Measurements from ENCODE around the gene CCL25.

CCL25 gene

DNA sequence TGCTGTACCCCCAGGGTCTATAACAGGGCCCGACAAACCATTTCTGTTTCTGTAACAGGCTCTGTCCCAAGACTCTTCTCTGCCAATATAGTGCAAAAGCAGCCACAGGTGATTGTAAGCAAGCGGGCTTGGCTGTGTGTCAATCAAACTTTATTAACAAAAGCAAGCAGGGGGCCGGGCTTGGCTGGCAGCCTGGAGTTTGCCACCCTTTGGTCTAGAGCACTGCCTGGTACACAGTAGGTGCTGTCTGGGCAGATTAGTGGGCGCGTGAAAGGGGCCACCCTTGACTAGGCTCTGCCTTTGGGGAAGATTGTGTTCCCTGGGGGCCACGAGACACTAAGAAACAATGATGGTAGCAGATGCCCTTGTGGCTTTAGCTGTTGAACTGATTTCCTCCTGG lies 27.4 kb downstream of the CCL25 start:
- Histone ChIP-seq H3K27me3 (ENCODE audit: control insufficient read depth, insufficient read depth, low read length) (no peaks in the 10 kb centered on the region), H3K9ac (ENCODE audit: low read length) (no peak overlapping the region)

DNA sequence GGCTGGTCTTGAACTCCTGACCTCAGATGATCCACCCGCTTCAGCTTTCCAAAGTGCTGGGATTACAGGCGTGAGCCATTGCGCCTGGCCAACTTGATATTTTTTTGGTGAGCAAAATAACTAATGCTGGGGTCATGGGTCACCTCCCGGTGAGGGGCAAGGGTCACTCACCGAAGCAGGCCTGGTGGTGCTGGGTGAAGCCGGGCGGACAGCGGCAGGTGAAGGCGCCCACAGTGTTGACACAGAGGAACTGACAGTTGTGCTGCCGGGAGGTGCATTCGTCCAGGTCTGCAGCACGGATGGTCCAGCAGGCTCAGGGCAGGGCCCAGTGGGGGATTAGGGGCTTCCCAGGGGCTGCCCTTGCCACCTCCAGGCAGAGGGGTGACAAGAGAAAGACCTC lies 28.3 kb downstream of the CCL25 start:
- H3K27me3 ChIP-seq (ENCODE audit: control insufficient read depth, insufficient read depth, low read length) = no peaks in the 10 kb centered on the region
- no peak overlapping the region for H3K4me3 ChIP-seq (ENCODE audit: low read length)
- H3K36me3 ChIP-seq (ENCODE audit: control insufficient read depth, insufficient read depth, low read length) = no peaks in the 10 kb centered on the region
- no peaks in the 10 kb centered on the region for H3K4me1 ChIP-seq (ENCODE audit: control insufficient read depth, insufficient read depth, low read length)
- no peak overlapping the region for H3K9ac ChIP-seq (ENCODE audit: low read length)
- H3K9me3 ChIP-seq (ENCODE audit: control insufficient read depth, low read length) = no peaks in the 10 kb centered on the region

More for the DNA sequence above, 27.4 kb downstream of the CCL25 start:
- Histone ChIP-seq H3K36me3 (ENCODE audit: control insufficient read depth, insufficient read depth, low read length) (no peaks in the 10 kb centered on the region), H3K9me3 (ENCODE audit: control insufficient read depth, low read length) (no peaks in the 10 kb centered on the region), H3K4me1 (ENCODE audit: control insufficient read depth, insufficient read depth, low read length) (no peaks in the 10 kb centered on the region), H3K4me3 (ENCODE audit: low read length) (no peak overlapping the region)

- H3K4me3 ChIP-seq (ENCODE audit: low read length) = no peak overlapping the region
- H3K9me3 ChIP-seq (ENCODE audit: control insufficient read depth, low read length) = no peaks in the 10 kb centered on the region
- no peaks in the 10 kb centered on the region for H3K4me1 ChIP-seq (ENCODE audit: control insufficient read depth, insufficient read depth, low read length)
Measured at GRCh38 chr19:8081569-8082550, 29.3 kb downstream of the CCL25 start.

GRCh38 chr19:8083141-8083540 lies 30.6 kb downstream of the CCL25 start:
- H3K4me3 ChIP-seq (ENCODE audit: low read length) = no peak overlapping the region
- H3K9ac ChIP-seq (ENCODE audit: low read length) = no peak overlapping the region
- no peaks in the 10 kb centered on the region for H3K9me3 ChIP-seq (ENCODE audit: control insufficient read depth, low read length)
- H3K27me3 ChIP-seq (ENCODE audit: control insufficient read depth, insufficient read depth, low read length) = no peaks in the 10 kb centered on the region
- H3K36me3 ChIP-seq (ENCODE audit: control insufficient read depth, insufficient read depth, low read length) = no peaks in the 10 kb centered on the region
- H3K4me1 ChIP-seq (ENCODE audit: control insufficient read depth, insufficient read depth, low read length) = no peaks in the 10 kb centered on the region

More at GRCh38 chr19:8081569-8082550, 29.3 kb downstream of the CCL25 start:
- H3K36me3 ChIP-seq (ENCODE audit: control insufficient read depth, insufficient read depth, low read length) = no peaks in the 10 kb centered on the region
- H3K27me3 ChIP-seq (ENCODE audit: control insufficient read depth, insufficient read depth, low read length) = no peaks in the 10 kb centered on the region
- H3K9ac ChIP-seq (ENCODE audit: low read length) = no peak overlapping the region

- Histone ChIP-seq H3K9me3 (ENCODE audit: control insufficient read depth, low read length) (no peaks in the 10 kb centered on the region), H3K4me1 (ENCODE audit: control insufficient read depth, insufficient read depth, low read length) (no peaks in the 10 kb centered on the region), H3K4me3 (ENCODE audit: low read length) (no peak overlapping the region), H3K27me3 (ENCODE audit: control insufficient read depth, insufficient read depth, low read length) (no peaks in the 10 kb centered on the region), H3K9ac (ENCODE audit: low read length) (no peak overlapping the region), H3K36me3 (ENCODE audit: control insufficient read depth, insufficient read depth, low read length) (no peaks in the 10 kb centered on the region)
Measured at GRCh38 chr19:8084152-8084551, 31.6 kb downstream of the CCL25 start.

DNA sequence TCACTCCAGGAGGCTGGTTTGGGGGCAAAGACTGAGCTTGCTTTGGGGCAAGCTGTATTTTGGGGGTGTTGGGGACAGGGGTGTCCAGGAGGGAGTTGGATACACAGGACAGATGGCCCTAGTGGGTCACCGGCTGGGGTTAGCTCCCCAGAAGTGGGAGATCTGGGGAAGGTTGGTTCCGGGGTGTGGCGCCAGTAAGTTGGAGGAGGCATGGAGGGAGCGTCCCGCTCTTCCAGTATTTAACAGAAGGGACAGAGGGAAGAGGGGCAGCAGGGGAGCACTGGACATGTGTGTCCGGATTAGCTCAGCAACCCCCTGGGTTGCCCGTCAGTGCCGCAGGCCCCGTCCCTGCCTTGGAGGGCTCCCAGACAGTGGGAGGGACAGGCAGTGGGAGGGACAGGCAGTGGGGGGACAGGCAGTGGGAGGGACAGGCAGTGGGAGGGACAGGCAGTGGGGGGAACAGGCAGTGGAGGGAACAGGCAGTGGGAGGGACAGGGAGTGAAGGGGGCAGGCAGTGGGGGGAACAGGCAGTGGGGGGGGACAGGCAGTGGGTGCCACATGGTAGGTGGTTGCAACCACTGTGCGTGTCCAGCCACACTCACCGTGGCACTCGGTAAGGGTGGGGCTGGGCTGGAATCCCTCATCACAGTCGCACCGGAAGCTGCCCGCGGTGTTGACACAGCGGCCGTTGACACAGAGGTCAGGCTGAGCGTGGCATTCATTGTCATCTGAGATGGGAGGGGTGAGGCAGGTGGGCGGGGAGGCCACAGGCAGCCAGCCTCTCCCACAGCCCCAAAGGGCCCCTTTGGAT lies 33.2 kb downstream of the CCL25 start:
- Histone ChIP-seq H3K4me3 (ENCODE audit: low read length) (no peak overlapping the region), H3K4me1 (ENCODE audit: control insufficient read depth, insufficient read depth, low read length) (no peaks in the 10 kb centered on the region), H3K36me3 (ENCODE audit: control insufficient read depth, insufficient read depth, low read length) (no peaks in the 10 kb centered on the region), H3K9ac (ENCODE audit: low read length) (no peak overlapping the region), H3K9me3 (ENCODE audit: control insufficient read depth, low read length) (no peaks in the 10 kb centered on the region), H3K27me3 (ENCODE audit: control insufficient read depth, insufficient read depth, low read length) (no peaks in the 10 kb centered on the region)

GRCh38 chr19:8086849-8087248 lies 34.3 kb downstream of the CCL25 start:
- no peak overlapping the region for H3K9ac ChIP-seq (ENCODE audit: low read length)
- no peaks in the 10 kb centered on the region for H3K4me1 ChIP-seq (ENCODE audit: control insufficient read depth, insufficient read depth, low read length)
- no peaks in the 10 kb centered on the region for H3K36me3 ChIP-seq (ENCODE audit: control insufficient read depth, insufficient read depth, low read length)

DNA sequence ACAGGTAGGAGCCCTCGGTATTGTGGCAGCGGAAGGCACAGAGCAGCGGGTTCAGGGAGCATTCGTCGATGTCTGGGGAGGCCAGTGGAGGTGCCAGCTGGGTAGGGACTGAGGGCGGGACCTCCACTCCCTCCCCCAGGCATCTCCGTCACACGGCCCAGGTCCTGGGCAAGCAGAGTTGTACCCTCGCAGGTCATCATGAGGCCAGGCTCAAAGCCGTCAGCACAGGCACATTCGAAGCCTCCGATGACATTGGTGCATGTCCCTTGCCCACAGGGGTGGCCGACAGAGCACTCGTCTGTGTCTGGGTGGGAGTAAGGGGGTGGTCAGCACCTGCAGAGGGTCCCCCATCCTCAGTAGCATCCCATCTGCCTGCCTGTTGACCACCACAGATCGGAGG lies 35.3 kb downstream of the CCL25 start:
- no peaks in the 10 kb centered on the region for H3K36me3 ChIP-seq (ENCODE audit: control insufficient read depth, insufficient read depth, low read length)
- no peak overlapping the region for H3K4me3 ChIP-seq (ENCODE audit: low read length)
- no peaks in the 10 kb centered on the region for H3K27me3 ChIP-seq (ENCODE audit: control insufficient read depth, insufficient read depth, low read length)
- no peaks in the 10 kb centered on the region for H3K9me3 ChIP-seq (ENCODE audit: control insufficient read depth, low read length)
- H3K4me1 ChIP-seq (ENCODE audit: control insufficient read depth, insufficient read depth, low read length) = no peaks in the 10 kb centered on the region
- no peak overlapping the region for H3K9ac ChIP-seq (ENCODE audit: low read length)

More at GRCh38 chr19:8086849-8087248, 34.3 kb downstream of the CCL25 start:
- Histone ChIP-seq H3K27me3 (ENCODE audit: control insufficient read depth, insufficient read depth, low read length) (no peaks in the 10 kb centered on the region), H3K4me3 (ENCODE audit: low read length) (no peak overlapping the region), H3K9me3 (ENCODE audit: control insufficient read depth, low read length) (no peaks in the 10 kb centered on the region)

- Histone ChIP-seq H3K4me3 (ENCODE audit: low read length) (no peak overlapping the region), H3K27me3 (ENCODE audit: control insufficient read depth, insufficient read depth, low read length) (no peaks in the 10 kb centered on the region), H3K4me1 (ENCODE audit: control insufficient read depth, insufficient read depth, low read length) (no peaks in the 10 kb centered on the region), H3K9me3 (ENCODE audit: control insufficient read depth, low read length) (no peaks in the 10 kb centered on the region), H3K9ac (ENCODE audit: low read length) (no peak overlapping the region), H3K36me3 (ENCODE audit: control insufficient read depth, insufficient read depth, low read length) (no peaks in the 10 kb centered on the region)
Measured at GRCh38 chr19:8088752-8089663, 36.4 kb downstream of the CCL25 start.

- Histone ChIP-seq H3K9me3 (ENCODE audit: control insufficient read depth, low read length) (no peaks in the 10 kb centered on the region), H3K27me3 (ENCODE audit: control insufficient read depth, insufficient read depth, low read length) (no peaks in the 10 kb centered on the region), H3K4me3 (ENCODE audit: low read length) (no peak overlapping the region), H3K4me1 (ENCODE audit: control insufficient read depth, insufficient read depth, low read length) (no peaks in the 10 kb centered on the region), H3K9ac (ENCODE audit: low read length) (no peak overlapping the region), H3K36me3 (ENCODE audit: control insufficient read depth, insufficient read depth, low read length) (no peaks in the 10 kb centered on the region)
Measured at GRCh38 chr19:8089664-8090601, 37.4 kb downstream of the CCL25 start.

DNA sequence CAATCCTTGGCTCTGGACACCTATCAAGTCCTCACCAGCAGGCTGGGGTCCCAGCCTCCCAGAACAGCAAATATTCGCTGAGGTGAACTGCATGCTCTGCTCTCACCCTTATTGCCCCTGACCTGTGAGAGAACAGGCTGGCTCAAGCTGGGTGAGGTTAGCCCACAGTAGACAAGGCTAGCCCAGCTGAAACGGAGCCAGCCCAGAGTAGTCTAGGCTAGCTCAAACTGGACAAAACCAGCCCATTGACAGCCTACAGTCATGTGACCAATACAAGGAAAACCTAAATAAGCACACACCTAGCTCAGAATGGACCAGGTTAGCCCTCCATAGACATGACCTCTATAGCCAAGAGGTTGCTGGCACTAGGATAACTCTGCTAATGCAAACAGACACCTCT lies 38.4 kb downstream of the CCL25 start:
- no peaks in the 10 kb centered on the region for H3K4me1 ChIP-seq (ENCODE audit: control insufficient read depth, insufficient read depth, low read length)
- H3K9me3 ChIP-seq (ENCODE audit: control insufficient read depth, low read length) = peaks cover 8% of the 10 kb centered on the region
- H3K4me3 ChIP-seq (ENCODE audit: low read length) = no peak overlapping the region
- no peaks in the 10 kb centered on the region for H3K27me3 ChIP-seq (ENCODE audit: control insufficient read depth, insufficient read depth, low read length)
- H3K9ac ChIP-seq (ENCODE audit: low read length) = no peak overlapping the region
- H3K36me3 ChIP-seq (ENCODE audit: control insufficient read depth, insufficient read depth, low read length) = no peaks in the 10 kb centered on the region
